Fibroblast of the aortic adventitia (primary cell): Measurements from ENCODE around the gene PLSCR3. TPM values are rescaled to one million over a fixed set of nuclear protein-coding genes. Genes with fewer than 3 reads are reported as not detected.
A peak's percentile ranks its signal among the peaks of the same experiment; 100 is the strongest.

Experiments
- DNase-seq: peaks from one replicate; pipeline ENCODE4 v3.0.0-alpha.2; 2010; ENCODE audit warnings: low read depth
- H3K4me3 ChIP-seq: 2 replicates; pipeline ENCODE4 v1.5.1; 2011; ENCODE audit warnings: low read depth, mild to moderate bottlenecking, control low read depth, low read length, moderate library complexity
- total RNA-seq: library from RNA; depleted of rRNA; stranded (reverse); fragments of >200 nt; gene quantifications from 2 replicates; pipeline ENCODE4 v1.2.3, GENCODE V29; 2012; ENCODE audit warnings: low replicate concordance
- TF ChIP-seq, protein P1 (sequence below): IDR thresholded peaks from 2 replicates; pipeline ENCODE4 v1.5.1; 2011; ENCODE audit warnings: mild to moderate bottlenecking, low read length, control low read depth, inconsistent platforms; ENCODE audit not compliant: insufficient read depth

PLSCR3 gene
- total RNA-seq, 1 donor: 26.9 TPM

DNA sequence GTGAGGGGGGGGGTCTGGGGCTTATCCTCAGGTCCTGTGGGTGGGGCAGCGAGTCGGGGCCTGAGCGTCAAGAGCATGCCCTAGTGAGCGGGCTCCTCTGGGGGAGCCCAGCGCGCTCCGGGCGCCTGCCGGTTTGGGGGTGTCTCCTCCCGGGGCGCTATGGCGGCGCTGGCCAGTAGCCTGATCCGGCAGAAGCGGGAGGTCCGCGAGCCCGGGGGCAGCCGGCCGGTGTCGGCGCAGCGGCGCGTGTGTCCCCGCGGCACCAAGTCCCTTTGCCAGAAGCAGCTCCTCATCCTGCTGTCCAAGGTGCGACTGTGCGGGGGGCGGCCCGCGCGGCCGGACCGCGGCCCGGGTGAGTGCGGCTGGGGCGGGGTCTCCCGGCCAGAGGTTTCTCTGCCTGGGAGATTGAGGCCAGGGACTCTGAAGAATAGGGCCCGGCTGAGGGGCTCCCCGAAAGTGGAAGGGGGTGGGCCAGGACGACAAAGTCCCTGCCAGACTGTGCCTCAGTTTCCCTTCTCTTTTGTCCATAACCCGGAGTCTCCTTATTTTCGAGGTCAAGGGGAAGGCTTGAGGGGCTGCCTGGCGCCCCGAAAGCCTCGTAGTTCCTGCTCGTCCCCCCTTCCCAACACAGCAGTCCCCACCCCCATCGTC lies 45.3 kb upstream of the PLSCR3 start, which contains the start of gene FGF11:
Gene FGF11, plus strand, starts transcription at position 51 of the 651 bp plus-strand sequence. Its CDS starts 109 bp downstream, at position 160.
- TF ChIP-seq, protein P1, sequence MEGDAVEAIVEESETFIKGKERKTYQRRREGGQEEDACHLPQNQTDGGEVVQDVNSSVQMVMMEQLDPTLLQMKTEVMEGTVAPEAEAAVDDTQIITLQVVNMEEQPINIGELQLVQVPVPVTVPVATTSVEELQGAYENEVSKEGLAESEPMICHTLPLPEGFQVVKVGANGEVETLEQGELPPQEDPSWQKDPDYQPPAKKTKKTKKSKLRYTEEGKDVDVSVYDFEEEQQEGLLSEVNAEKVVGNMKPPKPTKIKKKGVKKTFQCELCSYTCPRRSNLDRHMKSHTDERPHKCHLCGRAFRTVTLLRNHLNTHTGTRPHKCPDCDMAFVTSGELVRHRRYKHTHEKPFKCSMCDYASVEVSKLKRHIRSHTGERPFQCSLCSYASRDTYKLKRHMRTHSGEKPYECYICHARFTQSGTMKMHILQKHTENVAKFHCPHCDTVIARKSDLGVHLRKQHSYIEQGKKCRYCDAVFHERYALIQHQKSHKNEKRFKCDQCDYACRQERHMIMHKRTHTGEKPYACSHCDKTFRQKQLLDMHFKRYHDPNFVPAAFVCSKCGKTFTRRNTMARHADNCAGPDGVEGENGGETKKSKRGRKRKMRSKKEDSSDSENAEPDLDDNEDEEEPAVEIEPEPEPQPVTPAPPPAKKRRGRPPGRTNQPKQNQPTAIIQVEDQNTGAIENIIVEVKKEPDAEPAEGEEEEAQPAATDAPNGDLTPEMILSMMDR: no peak
- DNase-seq: no peak
- peak within 1 kb of the TSS; percentile 57 for H3K4me3 ChIP-seq

DNA sequence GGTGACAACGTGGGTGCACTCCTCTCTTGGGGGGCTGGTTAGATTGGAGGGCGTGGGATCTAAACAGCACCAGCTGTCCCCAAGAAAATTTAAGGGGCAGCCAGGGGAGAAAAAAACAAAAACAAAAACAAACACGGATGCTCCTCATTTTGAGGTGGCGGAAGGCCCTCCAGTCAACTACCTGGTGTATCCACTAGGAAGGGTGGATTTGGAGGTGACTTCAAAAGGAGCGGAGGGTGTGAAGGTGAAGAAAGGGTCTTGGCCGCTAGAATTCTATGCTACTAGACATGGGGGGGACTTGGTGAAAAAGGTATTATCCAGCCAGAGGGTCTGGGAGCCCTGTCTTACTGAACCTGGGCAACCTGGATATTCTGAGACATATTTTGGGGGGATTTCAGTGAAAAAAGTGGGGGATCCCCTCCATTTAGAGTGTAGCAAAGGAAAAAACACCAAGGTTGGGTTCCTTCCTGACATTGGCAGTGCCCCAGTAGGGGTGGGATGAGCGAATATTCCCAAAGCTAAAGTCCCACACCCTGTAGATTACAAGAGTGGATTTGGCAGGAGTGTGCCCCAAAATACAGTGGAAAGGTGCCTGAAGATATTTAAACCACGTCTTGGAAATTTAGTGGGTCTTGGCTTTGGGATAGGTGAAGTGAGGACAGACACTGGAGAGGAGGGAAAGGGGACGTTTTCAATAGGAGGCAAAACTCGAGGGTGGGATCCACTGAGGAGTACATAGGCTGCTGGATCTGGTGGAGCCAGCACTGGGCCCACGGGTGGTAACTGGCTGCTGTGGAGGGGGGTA lies 44.5 kb upstream of the PLSCR3 start:
- peak overlapping the region; percentile 17 for H3K4me3 ChIP-seq
- TF ChIP-seq, protein P1: no peak
- no peak for DNase-seq

DNA sequence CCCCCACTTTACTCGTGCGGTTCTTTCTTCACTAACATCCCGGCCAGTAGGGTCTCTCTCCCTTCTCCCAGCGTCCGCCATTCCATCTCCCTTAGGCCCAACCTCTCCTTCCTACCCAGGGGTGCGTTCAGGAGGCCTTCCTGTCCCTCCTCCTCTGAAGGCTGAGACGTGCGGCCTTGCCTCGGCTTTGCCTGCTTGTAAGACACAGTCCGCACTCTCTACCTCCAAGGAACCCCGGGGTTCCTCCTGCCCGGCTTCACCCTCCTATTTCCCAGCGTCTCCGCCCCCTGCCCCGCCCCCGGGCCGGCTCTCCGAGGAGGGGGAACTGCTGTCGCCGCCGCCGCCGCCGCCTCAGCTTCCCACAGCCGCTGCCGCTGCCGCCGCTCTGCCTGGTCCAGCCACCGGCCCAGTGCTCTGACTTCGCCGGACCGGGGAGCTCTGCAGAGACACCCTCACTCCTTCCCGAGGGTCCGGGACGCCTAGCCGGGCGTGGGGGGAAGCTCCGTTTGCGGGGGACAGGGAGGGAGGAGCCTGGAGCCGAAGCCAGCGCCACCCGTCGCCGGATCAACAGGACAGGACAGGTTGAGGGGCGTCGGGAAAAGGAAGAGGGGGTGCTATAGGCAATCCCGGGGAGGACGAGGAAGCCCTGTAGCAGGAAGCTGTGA lies 43.8 kb upstream of the PLSCR3 start:
- DNase-seq: no peak
- TF ChIP-seq, protein P1: no peak
- peak overlapping the region; percentile 35 for H3K4me3 ChIP-seq

DNA sequence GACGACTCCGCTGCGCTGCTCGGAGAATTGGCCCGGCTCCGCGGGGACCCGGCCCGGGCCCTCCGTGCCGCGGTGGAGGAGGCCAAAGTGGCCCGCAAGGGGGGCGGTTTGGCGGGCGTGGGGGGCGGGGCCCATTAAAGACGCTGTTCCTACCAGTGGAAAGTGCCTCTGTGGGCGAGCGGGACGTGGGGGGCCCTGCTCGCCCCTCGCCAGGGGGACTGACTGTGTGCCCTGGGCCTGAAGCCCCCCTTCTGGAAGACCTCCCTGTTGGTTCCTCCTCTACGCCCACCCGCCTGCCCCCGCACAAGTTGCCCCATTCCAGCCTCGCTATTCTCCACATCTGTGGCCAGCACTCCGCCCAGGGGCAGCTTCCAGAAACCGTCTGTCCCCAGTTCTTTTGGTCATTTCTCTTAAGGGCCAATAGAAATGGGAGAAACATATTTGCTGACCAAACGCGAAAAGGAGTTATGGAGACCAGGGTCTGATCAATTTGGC lies 43.1 kb upstream of the PLSCR3 start:
- TF ChIP-seq, protein P1: no peak
- DNase-seq: no peak
- peak overlapping the region; percentile 53 for H3K4me3 ChIP-seq

DNA sequence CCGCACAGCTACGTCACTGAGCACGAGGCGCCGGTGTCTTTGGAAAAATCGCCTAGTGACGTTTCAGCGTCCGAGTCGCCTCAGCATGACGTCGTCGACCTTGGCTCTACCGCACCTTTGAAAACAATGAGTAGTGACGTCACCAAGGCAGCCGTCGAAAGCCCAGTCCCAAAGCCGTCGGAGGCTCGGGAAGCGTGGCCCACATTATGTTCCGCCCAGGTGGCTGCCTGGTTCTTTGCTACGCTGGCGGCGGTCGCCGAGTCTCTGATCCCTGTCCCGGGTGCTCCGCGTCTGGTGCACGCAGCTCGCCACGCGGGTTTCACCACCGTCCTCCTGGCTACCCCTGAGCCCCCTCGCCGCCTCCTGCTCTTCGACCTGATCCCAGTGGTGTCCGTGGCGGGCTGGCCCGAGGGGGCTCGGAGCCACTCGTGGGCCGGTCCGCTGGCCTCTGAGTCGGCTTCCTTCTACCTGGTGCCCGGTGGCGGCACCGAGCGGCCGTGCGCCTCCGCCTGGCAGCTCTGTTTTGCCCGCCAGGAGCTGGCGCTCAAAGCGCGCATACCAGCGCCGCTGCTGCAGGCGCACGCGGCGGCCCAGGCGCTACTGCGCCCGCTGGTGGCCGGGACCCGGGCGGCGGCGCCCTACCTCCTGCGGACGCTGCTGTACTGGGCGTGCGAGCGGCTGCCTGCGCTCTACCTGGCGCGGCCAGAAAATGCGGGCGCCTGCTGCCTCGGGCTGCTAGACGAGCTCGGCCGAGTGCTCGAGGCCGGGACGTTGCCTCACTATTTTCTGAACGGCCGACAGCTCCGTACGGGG lies 42.4 kb upstream of the PLSCR3 start:
- H3K4me3 ChIP-seq: peak overlapping the region; percentile 53
- TF ChIP-seq, protein P1: peak; percentile 47
- peak; percentile 63 for DNase-seq
